ENCODE results near the gene NME3. TPM values are rescaled to one million over a fixed set of nuclear protein-coding genes. Genes with fewer than 3 reads are reported as not detected.

Gene NME3
- polyA plus RNA-seq, 3 donors: 57.7 to 80.2 (median 74.7) TPM

DNA sequence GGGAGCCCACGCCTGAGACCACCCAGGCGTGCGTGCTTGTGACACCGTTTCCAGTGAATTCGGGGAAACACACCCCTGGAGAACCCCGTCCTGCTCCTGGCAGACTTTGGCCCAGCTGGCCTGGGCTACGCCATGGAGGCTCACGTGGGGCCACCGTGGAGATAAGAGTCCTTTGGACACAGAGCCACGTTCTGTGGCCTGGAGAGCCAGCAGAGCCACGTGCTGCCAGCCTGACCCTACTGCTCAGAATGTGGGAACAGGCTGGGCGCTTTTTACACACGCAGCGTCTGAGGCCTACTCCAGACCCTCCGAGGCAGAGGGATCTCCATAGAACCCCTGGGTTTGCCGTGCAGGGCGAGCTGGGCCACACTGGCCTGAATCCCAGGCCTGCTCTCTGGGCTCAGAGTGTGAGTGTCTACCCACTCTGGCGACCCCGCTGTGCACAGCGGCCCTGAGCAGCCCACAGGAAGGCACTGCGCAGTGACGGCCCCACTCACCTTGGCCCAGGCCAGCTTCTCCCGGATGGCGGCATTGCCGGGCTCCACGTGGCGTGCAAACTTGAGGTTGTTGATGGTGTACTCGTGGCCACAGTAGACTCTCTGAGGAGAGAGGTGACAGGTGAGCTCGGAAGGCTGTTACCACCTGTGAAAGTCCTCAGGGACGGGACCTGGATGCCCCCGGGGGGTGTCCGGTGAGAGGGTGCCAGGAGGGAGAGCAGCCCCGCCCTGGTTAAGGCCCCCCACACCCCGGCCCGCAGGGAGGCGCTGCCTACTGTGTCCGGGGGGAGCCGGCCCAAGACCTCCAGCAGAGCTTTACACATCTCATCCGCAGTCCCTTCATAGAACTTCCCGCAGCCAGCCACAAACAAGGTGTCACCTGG lies 45.3 kb upstream of the NME3 start:
- H3K9me3 Mint-ChIP-seq: no peaks in the 10 kb centered on the region
- Histone ChIP-seq H3K4me2 (replicated peaks; ENCODE audit: extremely low read depth, low read length, poor library complexity, severe bottlenecking) (no peak overlapping the region), H3K4me3 (replicated peaks in 1 of 3; ENCODE audit: low read depth in 2 of 3, low read length in 3 of 3) (no peak overlapping the region), H3K27me3 (ENCODE audit: control insufficient read depth in 2 of 2, insufficient read depth in 2 of 2, low read length in 2 of 2) (no peaks in the 10 kb centered on the region), H3K9me3 (replicated peaks in 1 of 2; ENCODE audit: control insufficient read depth in 1 of 2, insufficient read depth in 1 of 2, low read length in 2 of 2) (no peaks in the 10 kb centered on the region), H3K36me3 (replicated peaks in 1 of 2; ENCODE audit: control insufficient read depth in 1 of 2, insufficient read depth in 2 of 2, low read length in 2 of 2) (peaks cover 70 to 85% of the 10 kb centered on the region in 2 donors), H3K79me2 (ENCODE audit: insufficient read depth, low read length) (no peaks in the 10 kb centered on the region), H3K9ac (ENCODE audit: insufficient read depth, low read length, poor library complexity, severe bottlenecking) (no peak overlapping the region), H3K27ac (ENCODE audit: low read depth in 1 of 2, low read length in 2 of 2) (no peak overlapping the region), H2AFZ (ENCODE audit: insufficient read depth, low read depth, low read length, poor library complexity, severe bottlenecking) (no peak overlapping the region), H3K4me1 (ENCODE audit: control insufficient read depth in 1 of 2, insufficient read depth in 2 of 2, low read length in 2 of 2) (no peaks in the 10 kb centered on the region), H4K20me1 (ENCODE audit: insufficient read depth, low read length) (peaks cover 47% of the 10 kb centered on the region)
- intact Hi-C loops (cut with micrococcal nuclease): no loop called here
- 96% methylated on average over 36 of the region's 40 CpGs for WGBS (ENCODE audit: insufficient coverage)
- H3K4me1 Mint-ChIP-seq: no peaks in the 10 kb centered on the region
- no peaks in the 10 kb centered on the region for H3K27me3 Mint-ChIP-seq (ENCODE audit: low read depth in 3 of 3)
- no peak overlapping the region for H3K27ac Mint-ChIP-seq
- TF ChIP-seq, protein P1, sequence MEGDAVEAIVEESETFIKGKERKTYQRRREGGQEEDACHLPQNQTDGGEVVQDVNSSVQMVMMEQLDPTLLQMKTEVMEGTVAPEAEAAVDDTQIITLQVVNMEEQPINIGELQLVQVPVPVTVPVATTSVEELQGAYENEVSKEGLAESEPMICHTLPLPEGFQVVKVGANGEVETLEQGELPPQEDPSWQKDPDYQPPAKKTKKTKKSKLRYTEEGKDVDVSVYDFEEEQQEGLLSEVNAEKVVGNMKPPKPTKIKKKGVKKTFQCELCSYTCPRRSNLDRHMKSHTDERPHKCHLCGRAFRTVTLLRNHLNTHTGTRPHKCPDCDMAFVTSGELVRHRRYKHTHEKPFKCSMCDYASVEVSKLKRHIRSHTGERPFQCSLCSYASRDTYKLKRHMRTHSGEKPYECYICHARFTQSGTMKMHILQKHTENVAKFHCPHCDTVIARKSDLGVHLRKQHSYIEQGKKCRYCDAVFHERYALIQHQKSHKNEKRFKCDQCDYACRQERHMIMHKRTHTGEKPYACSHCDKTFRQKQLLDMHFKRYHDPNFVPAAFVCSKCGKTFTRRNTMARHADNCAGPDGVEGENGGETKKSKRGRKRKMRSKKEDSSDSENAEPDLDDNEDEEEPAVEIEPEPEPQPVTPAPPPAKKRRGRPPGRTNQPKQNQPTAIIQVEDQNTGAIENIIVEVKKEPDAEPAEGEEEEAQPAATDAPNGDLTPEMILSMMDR (IDR thresholded peaks at IDR 0.05): no peak
- peaks cover 52 to 93% of the 10 kb centered on the region in 2 donors for H3K36me3 Mint-ChIP-seq
- H3K4me3 Mint-ChIP-seq: no peak overlapping the region
- DNase-seq: no peak

DNA sequence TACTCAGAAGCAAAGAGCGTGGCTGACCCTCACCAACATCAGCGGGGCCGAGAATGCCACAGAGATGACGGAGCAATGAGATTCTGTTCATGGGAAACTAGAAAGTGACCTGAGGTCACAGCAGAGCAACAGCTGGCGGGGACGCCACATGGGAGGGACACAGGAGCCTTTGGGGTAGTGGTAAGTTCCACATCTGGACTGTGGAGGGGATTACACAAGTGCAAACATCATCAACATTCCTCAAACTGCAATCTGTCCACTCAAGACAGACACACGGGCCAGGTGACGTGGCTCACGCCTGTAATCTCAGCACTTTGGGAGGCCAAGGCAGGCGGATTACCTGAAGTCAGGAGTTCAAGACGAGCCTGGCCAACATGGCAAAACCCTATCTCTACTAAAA lies 44.1 kb upstream of the NME3 start:
- H3K79me2 ChIP-seq (ENCODE audit: insufficient read depth, low read length): no peaks in the 10 kb centered on the region
- H3K4me1 ChIP-seq (ENCODE audit: control insufficient read depth in 1 of 2, insufficient read depth in 2 of 2, low read length in 2 of 2): no peaks in the 10 kb centered on the region
- no peak for DNase-seq
- H3K27ac ChIP-seq (ENCODE audit: low read depth in 1 of 2, low read length in 2 of 2): no peak overlapping the region
- Mint-ChIP-seq H3K4me3 (no peak overlapping the region), H3K9me3 (no peaks in the 10 kb centered on the region), H3K27me3 (ENCODE audit: low read depth in 3 of 3) (no peaks in the 10 kb centered on the region), H3K36me3 (peaks cover 51 to 85% of the 10 kb centered on the region in 2 donors), H3K4me1 (no peaks in the 10 kb centered on the region), H3K27ac (peak overlapping the region in 1 of 7 donors; percentile 36)
- H3K4me2 ChIP-seq (replicated peaks; ENCODE audit: extremely low read depth, low read length, poor library complexity, severe bottlenecking): no peak overlapping the region
- H3K4me3 ChIP-seq (replicated peaks in 1 of 3; ENCODE audit: low read depth in 2 of 3, low read length in 3 of 3): no peak overlapping the region
- no peak overlapping the region for H2AFZ ChIP-seq (ENCODE audit: insufficient read depth, low read depth, low read length, poor library complexity, severe bottlenecking)
- WGBS (ENCODE audit: insufficient coverage): 96% methylated on average over 7 of the region's 11 CpGs
- H4K20me1 ChIP-seq (ENCODE audit: insufficient read depth, low read length): peaks cover 35% of the 10 kb centered on the region
- TF ChIP-seq, protein P1 (IDR thresholded peaks at IDR 0.05): no peak
- H3K9me3 ChIP-seq (replicated peaks in 1 of 2; ENCODE audit: control insufficient read depth in 1 of 2, insufficient read depth in 1 of 2, low read length in 2 of 2): no peaks in the 10 kb centered on the region
- no peaks in the 10 kb centered on the region for H3K27me3 ChIP-seq (ENCODE audit: control insufficient read depth in 2 of 2, insufficient read depth in 2 of 2, low read length in 2 of 2)
- no peak overlapping the region for H3K9ac ChIP-seq (ENCODE audit: insufficient read depth, low read length, poor library complexity, severe bottlenecking)
- H3K36me3 ChIP-seq (replicated peaks in 1 of 2; ENCODE audit: control insufficient read depth in 1 of 2, insufficient read depth in 2 of 2, low read length in 2 of 2): peaks cover 63 to 78% of the 10 kb centered on the region in 2 donors
- intact Hi-C loops (cut with micrococcal nuclease): no loop called here

Data from CD14-positive monocyte (primary cell).